ENCODE measurements around the gene ADARB2.
"Not testable (repeated sequence)": the region's sequence is repeated elsewhere in the genome, so short reads cannot be mapped to it uniquely, and the experiment has no call there.

ADARB2 gene

DNA sequence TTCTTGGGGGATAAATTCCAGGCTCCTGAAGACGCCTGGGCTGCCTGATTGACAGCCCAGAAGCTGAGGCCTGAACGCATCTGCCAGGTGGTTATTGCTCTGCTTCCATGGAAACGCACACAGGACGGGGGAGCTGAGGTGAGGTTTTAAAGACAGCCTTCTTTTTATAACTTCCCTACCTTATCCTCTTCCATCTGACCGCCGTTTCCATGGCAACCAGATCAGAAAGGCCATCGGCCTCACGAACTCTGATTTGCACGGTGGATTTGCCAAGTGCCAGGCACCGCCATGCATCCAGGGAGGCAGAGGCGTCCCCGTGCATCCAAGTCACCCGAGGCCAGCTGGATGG, 260.9 kb downstream of the ADARB2 start:
- Mint-ChIP-seq H3K9me3 (no peaks in the 10 kb centered on the region), H3K4me1 (ENCODE audit: low read depth) (no peaks in the 10 kb centered on the region), H3K36me3 (ENCODE audit: low read depth) (no peaks in the 10 kb centered on the region), H3K27ac (no peak overlapping the region), H3K27me3 (peaks cover 22% of the 10 kb centered on the region), H3K4me3 (no peak overlapping the region)

- Mint-ChIP-seq H3K9me3 (no peaks in the 10 kb centered on the region), H3K4me1 (ENCODE audit: low read depth) (no peaks in the 10 kb centered on the region), H3K36me3 (ENCODE audit: low read depth) (no peaks in the 10 kb centered on the region), H3K4me3 (no peak overlapping the region), H3K27ac (no peak overlapping the region), H3K27me3 (peaks cover 22% of the 10 kb centered on the region)
Observed at GRCh38 chr10:1475771-1476454, 261.4 kb downstream of the ADARB2 start.

DNA sequence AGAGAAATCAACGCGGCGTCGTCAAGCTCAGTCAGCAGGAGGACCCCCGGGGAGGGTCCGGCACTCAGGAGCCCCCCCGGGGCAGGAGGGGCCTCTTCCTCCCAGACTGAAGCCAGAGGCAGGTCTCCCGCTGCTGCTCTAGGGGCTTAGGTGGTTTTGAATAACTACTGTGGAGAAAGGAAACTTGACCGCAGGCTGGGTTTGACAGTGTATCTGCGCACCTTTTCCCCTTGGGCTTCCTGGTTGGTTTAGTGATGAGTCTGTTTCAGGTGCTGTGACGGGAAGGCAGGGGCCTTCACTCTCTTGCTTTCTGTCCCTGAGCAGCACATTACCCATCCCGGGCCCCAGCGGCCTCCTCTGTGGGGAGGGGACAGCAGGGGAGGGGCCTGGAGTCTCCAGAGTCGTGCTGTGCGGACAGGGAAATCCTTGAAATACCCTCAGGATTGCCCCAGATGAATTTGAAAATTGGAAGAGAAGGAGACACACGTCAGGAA, 262.2 kb downstream of the ADARB2 start:
- Mint-ChIP-seq H3K27me3 (peaks cover 22% of the 10 kb centered on the region), H3K36me3 (ENCODE audit: low read depth) (no peaks in the 10 kb centered on the region), H3K4me1 (ENCODE audit: low read depth) (no peaks in the 10 kb centered on the region), H3K27ac (no peak overlapping the region), H3K9me3 (no peaks in the 10 kb centered on the region), H3K4me3 (no peak overlapping the region)

DNA sequence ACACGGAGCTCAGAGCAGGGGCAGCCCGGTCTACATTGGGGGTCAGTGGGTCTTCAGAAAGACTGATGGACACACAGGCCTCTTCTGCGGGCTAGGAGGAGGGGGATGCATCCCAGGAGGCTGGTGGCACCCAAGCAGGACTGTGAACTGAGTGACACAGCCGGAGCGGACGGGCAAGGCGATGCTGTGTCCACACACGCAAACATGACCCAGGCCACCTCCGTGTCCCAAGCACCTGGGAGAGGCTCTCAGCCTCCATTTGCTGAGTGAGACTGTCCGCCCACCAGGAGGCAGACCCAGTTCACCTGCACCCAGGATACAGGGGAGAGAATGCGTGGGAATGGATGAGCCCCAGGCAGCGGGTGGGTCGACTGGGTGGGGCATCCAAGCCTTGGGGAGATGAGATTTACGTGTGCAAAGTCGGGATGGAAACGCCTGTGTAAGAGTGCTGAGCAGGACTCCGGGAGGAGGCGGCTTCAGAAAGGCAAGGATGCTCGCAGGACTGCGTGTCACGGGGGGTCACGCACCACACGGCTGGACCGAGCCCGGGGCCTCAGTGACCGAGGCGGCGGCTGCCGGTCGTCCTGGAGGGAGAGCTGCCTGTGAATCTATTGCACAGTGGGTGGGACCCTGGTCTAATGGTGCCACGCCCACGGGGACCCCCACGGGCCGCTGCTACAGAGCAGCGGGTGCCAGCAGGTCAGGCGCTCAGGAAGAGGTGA, 262.8 kb downstream of the ADARB2 start:
- no peaks in the 10 kb centered on the region for H3K9me3 Mint-ChIP-seq
- H3K27ac Mint-ChIP-seq, result no peak overlapping the region
- H3K27me3 Mint-ChIP-seq, result peaks cover 22% of the 10 kb centered on the region
- H3K4me3 Mint-ChIP-seq, result no peak overlapping the region
- H3K36me3 Mint-ChIP-seq (ENCODE audit: low read depth), result no peaks in the 10 kb centered on the region
- H3K4me1 Mint-ChIP-seq (ENCODE audit: low read depth), result no peaks in the 10 kb centered on the region

- Mint-ChIP-seq H3K4me3 (no peak overlapping the region), H3K36me3 (ENCODE audit: low read depth) (no peaks in the 10 kb centered on the region), H3K27me3 (peaks cover 24% of the 10 kb centered on the region), H3K27ac (no peak overlapping the region), H3K9me3 (no peaks in the 10 kb centered on the region), H3K4me1 (ENCODE audit: low read depth) (no peaks in the 10 kb centered on the region)
Observed at GRCh38 chr10:1473874-1474273, 263.5 kb downstream of the ADARB2 start.

DNA sequence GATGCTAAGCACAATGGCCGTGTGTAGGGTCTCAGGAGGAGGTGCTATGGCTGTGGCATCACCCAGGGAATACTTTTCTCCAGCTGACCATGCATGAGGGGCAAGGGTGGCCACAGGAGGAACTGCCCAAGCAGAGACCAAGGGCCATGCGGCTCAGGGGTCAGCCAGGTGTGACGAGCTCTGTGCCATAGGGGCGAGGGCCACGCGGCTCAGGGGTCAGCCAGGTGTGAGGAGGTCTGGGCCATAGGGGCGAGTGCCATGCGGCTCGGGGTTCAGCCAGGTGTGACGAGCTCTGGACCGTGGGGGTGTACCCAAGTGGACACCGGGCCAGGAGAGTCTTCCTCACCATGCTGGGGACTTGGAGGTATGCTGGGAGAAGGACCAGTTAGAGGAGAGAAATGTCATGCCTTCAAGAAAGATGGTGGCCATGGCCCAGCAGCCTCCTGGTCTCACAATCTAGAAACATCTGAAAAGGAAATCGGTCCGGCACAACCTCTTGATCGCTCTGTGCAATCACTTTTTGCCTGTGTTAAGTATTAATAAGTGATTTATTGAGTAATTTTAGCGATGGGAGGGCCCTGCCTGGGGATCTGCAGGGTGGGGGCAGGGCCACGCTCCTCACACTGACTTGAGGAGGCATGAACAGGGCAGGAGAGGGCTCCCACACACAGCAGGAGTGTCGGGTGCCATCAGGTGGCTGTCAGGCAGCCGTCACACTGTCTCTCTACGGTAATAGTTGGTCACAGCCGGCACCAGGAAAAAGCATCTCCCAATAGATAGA, 265.0 kb downstream of the ADARB2 start:
- Mint-ChIP-seq H3K36me3 (ENCODE audit: low read depth) (no peaks in the 10 kb centered on the region), H3K27ac (no peak overlapping the region), H3K27me3 (peaks cover 24% of the 10 kb centered on the region), H3K4me1 (ENCODE audit: low read depth) (no peaks in the 10 kb centered on the region), H3K9me3 (no peaks in the 10 kb centered on the region), H3K4me3 (no peak overlapping the region)

- Mint-ChIP-seq H3K27me3 (peaks cover 16% of the 10 kb centered on the region), H3K4me3 (no peak overlapping the region), H3K4me1 (ENCODE audit: low read depth) (no peaks in the 10 kb centered on the region), H3K27ac (no peak overlapping the region), H3K9me3 (no peaks in the 10 kb centered on the region), H3K36me3 (ENCODE audit: low read depth) (no peaks in the 10 kb centered on the region)
Observed at GRCh38 chr10:1468811-1469210, 268.5 kb downstream of the ADARB2 start.

- Mint-ChIP-seq H3K4me3 (no peak overlapping the region), H3K4me1 (ENCODE audit: low read depth) (peaks cover 4% of the 10 kb centered on the region), H3K9me3 (no peaks in the 10 kb centered on the region), H3K36me3 (ENCODE audit: low read depth) (no peaks in the 10 kb centered on the region), H3K27me3 (peaks cover 14% of the 10 kb centered on the region), H3K27ac (no peak overlapping the region)
Observed at GRCh38 chr10:1467334-1468076, 269.8 kb downstream of the ADARB2 start.

DNA sequence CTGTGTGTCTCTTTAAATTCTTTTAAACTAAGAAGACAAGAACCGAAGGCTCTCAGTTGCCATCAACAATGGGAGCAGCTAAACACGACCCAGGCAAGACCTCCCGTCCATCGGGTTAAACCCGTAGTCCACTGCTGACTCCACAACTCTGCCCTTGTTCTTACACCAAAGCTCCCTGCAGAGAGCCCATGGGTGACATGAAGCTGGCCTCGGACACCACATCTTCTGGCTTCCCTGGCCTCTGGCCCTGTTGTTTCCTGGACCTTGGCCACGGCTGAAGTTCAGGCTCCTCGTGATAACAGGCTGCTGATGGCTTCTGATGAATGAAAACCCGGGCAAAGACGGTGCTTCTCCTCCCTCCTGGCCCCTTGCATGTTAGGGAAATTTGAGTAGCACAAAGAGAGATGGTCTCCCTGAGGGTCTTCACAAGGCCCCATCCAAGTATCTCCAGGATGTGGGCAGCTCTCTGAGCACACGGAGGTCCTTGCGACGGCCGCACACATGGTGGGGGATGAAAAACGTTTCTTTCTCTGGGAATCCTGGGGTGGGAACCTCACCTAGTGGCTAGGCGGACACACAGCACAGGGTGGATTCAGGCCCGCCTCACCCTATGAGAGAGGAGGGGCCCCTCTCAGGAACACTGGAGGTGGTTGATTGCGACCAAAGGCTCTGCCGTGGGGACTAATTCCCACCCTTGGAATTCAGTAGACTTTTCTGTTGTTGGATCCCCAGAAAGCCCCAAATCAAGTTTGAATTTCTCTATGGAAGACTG, 271.1 kb downstream of the ADARB2 start:
- H3K4me1 Mint-ChIP-seq (ENCODE audit: low read depth), result peaks cover 4% of the 10 kb centered on the region
- no peak overlapping the region for H3K27ac Mint-ChIP-seq
- no peaks in the 10 kb centered on the region for H3K36me3 Mint-ChIP-seq (ENCODE audit: low read depth)
- peaks cover 12% of the 10 kb centered on the region for H3K27me3 Mint-ChIP-seq
- H3K4me3 Mint-ChIP-seq, result no peak overlapping the region
- no peaks in the 10 kb centered on the region for H3K9me3 Mint-ChIP-seq

- H3K4me3 Mint-ChIP-seq, result no peak overlapping the region
Observed at GRCh38 chr10:1465418-1465911, 271.9 kb downstream of the ADARB2 start.

DNA sequence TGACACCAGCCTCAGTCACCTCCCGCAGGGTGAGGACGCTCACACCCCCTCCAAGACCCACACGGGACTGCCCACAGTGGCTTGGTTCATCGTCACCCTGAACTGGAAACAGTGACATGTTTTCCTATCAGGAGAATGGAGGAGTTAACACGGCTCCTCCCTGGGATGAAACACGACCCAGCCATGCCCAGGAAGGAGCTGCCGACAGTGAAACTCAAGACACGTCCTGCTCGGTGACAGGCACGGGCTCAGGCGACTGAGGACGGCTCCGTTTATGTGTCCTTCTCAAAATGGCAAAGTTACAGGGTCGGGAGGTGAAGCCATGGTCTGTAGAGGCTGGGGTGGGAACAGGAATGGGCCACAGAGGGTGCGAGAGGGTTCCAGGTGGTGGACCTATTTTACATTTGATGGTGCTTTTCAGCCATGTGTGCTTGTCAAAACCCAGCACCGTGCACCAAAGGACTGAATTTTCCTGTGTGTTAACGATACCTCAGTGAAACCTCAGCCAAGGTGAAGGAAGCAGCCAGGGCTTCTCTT, 272.4 kb downstream of the ADARB2 start:
- Mint-ChIP-seq H3K27me3 (peaks cover 12% of the 10 kb centered on the region), H3K9me3 (no peaks in the 10 kb centered on the region), H3K36me3 (ENCODE audit: low read depth) (no peaks in the 10 kb centered on the region), H3K4me3 (no peak overlapping the region), H3K27ac (no peak overlapping the region), H3K4me1 (ENCODE audit: low read depth) (peaks cover 4% of the 10 kb centered on the region)

More at GRCh38 chr10:1465418-1465911, 271.9 kb downstream of the ADARB2 start:
- H3K36me3 Mint-ChIP-seq (ENCODE audit: low read depth), result no peaks in the 10 kb centered on the region
- peaks cover 4% of the 10 kb centered on the region for H3K4me1 Mint-ChIP-seq (ENCODE audit: low read depth)
- no peak overlapping the region for H3K27ac Mint-ChIP-seq
- no peaks in the 10 kb centered on the region for H3K9me3 Mint-ChIP-seq
- H3K27me3 Mint-ChIP-seq, result peaks cover 12% of the 10 kb centered on the region

GRCh38 chr10:1463971-1464370, 273.4 kb downstream of the ADARB2 start:
- not testable (repeated sequence) for H3K27ac Mint-ChIP-seq; H3K4me3 Mint-ChIP-seq; H3K4me1 Mint-ChIP-seq (ENCODE audit: low read depth); H3K36me3 Mint-ChIP-seq (ENCODE audit: low read depth); H3K9me3 Mint-ChIP-seq
- H3K27me3 Mint-ChIP-seq, result peaks cover 11% of the 10 kb centered on the region

- Mint-ChIP-seq H3K36me3 (ENCODE audit: low read depth) (no peaks in the 10 kb centered on the region), H3K4me1 (ENCODE audit: low read depth) (peaks cover 4% of the 10 kb centered on the region), H3K27me3 (peaks cover 9% of the 10 kb centered on the region), H3K4me3 (no peak overlapping the region), H3K9me3 (no peaks in the 10 kb centered on the region), H3K27ac (no peak overlapping the region)
Observed at GRCh38 chr10:1462994-1463633, 274.2 kb downstream of the ADARB2 start.
